ENCODE data around the gene ILF3. TPM values are rescaled to one million over a fixed set of nuclear protein-coding genes. Genes with fewer than 3 reads are reported as not detected.

Gene ILF3
- polyA plus RNA-seq, 3 donors: 34.4 to 189 (median 48.1) TPM

- TF ChIP-seq CTCF (IDR thresholded peaks at IDR 0.05): no peak
- no peak for DNase-seq
- H3K27me3 Mint-ChIP-seq (ENCODE audit: low read depth in 3 of 3): peaks cover 0 to 3% (median 2%) of the 10 kb centered on the region in 3 donors
- H3K36me3 Mint-ChIP-seq: peaks cover 4 to 7% of the 10 kb centered on the region in 2 donors
- H3K36me3 ChIP-seq (replicated peaks in 1 of 2; ENCODE audit: control insufficient read depth in 1 of 2, insufficient read depth in 2 of 2, low read length in 2 of 2): no peaks in the 10 kb centered on the region
- H3K4me2 ChIP-seq (replicated peaks; ENCODE audit: extremely low read depth, low read length, poor library complexity, severe bottlenecking): no peak overlapping the region
- no peaks in the 10 kb centered on the region for H3K9me3 ChIP-seq (replicated peaks in 1 of 2; ENCODE audit: control insufficient read depth in 1 of 2, insufficient read depth in 1 of 2, low read length in 2 of 2)
- H3K9me3 Mint-ChIP-seq: peaks cover 0 to 2% (median 0%) of the 10 kb centered on the region in 7 donors
- no peaks in the 10 kb centered on the region for H3K27me3 ChIP-seq (ENCODE audit: control insufficient read depth in 2 of 2, insufficient read depth in 2 of 2, low read length in 2 of 2)
- peaks cover 3 to 4% of the 10 kb centered on the region in 2 donors for H3K4me1 ChIP-seq (ENCODE audit: control insufficient read depth in 1 of 2, insufficient read depth in 2 of 2, low read length in 2 of 2)
- no peaks in the 10 kb centered on the region for H4K20me1 ChIP-seq (ENCODE audit: insufficient read depth, low read length)
- WGBS (ENCODE audit: insufficient coverage): 97% methylated on average over 6 of the region's 12 CpGs
- no peak overlapping the region for H3K27ac ChIP-seq (ENCODE audit: low read depth in 1 of 2, low read length in 2 of 2)
- no peak overlapping the region for H3K4me3 Mint-ChIP-seq
- intact Hi-C loops (cut with micrococcal nuclease): no loop called here
- H3K4me1 Mint-ChIP-seq: peaks cover 4% of the 10 kb centered on the region
- H3K9ac ChIP-seq (ENCODE audit: insufficient read depth, low read length, poor library complexity, severe bottlenecking): no peak overlapping the region
- no peak overlapping the region for H2AFZ ChIP-seq (ENCODE audit: insufficient read depth, low read depth, low read length, poor library complexity, severe bottlenecking)
- peak overlapping the region in 1 of 7 donors; percentile 45 for H3K27ac Mint-ChIP-seq
- no peaks in the 10 kb centered on the region for H3K79me2 ChIP-seq (ENCODE audit: insufficient read depth, low read length)
- H3K4me3 ChIP-seq (replicated peaks in 1 of 3; ENCODE audit: low read depth in 2 of 3, low read length in 3 of 3): no peak overlapping the region
These were observed 52.8 kb downstream of the ILF3 start for GRCh38 chr19:10706990-10707389.

- no peak for DNase-seq
- Histone ChIP-seq H3K9ac (ENCODE audit: insufficient read depth, low read length, poor library complexity, severe bottlenecking) (no peak overlapping the region), H3K9me3 (replicated peaks in 1 of 2; ENCODE audit: control insufficient read depth in 1 of 2, insufficient read depth in 1 of 2, low read length in 2 of 2) (no peaks in the 10 kb centered on the region), H3K4me1 (ENCODE audit: control insufficient read depth in 1 of 2, insufficient read depth in 2 of 2, low read length in 2 of 2) (no peaks in the 10 kb centered on the region), H4K20me1 (ENCODE audit: insufficient read depth, low read length) (no peaks in the 10 kb centered on the region), H3K79me2 (ENCODE audit: insufficient read depth, low read length) (no peaks in the 10 kb centered on the region), H2AFZ (ENCODE audit: insufficient read depth, low read depth, low read length, poor library complexity, severe bottlenecking) (no peak overlapping the region), H3K27ac (ENCODE audit: low read depth in 1 of 2, low read length in 2 of 2) (no peak overlapping the region), H3K27me3 (ENCODE audit: control insufficient read depth in 2 of 2, insufficient read depth in 2 of 2, low read length in 2 of 2) (no peaks in the 10 kb centered on the region), H3K36me3 (replicated peaks in 1 of 2; ENCODE audit: control insufficient read depth in 1 of 2, insufficient read depth in 2 of 2, low read length in 2 of 2) (no peaks in the 10 kb centered on the region), H3K4me2 (replicated peaks; ENCODE audit: extremely low read depth, low read length, poor library complexity, severe bottlenecking) (no peak overlapping the region), H3K4me3 (replicated peaks in 1 of 3; ENCODE audit: low read depth in 2 of 3, low read length in 3 of 3) (no peak overlapping the region)
- Mint-ChIP-seq H3K4me1 (no peaks in the 10 kb centered on the region), H3K27me3 (ENCODE audit: low read depth in 3 of 3) (peaks cover 0 to 4% (median 2%) of the 10 kb centered on the region in 3 donors), H3K4me3 (no peak overlapping the region), H3K36me3 (peaks cover 4 to 7% of the 10 kb centered on the region in 2 donors), H3K9me3 (peaks cover 0 to 2% (median 0%) of the 10 kb centered on the region in 7 donors), H3K27ac (peak overlapping the region in 1 of 7 donors; percentile 26)
- WGBS (ENCODE audit: insufficient coverage): 98% methylated on average over 16 of the region's 16 CpGs
- intact Hi-C loops (cut with micrococcal nuclease): no loop called here
- TF ChIP-seq CTCF (IDR thresholded peaks at IDR 0.05): no peak
These were observed 53.3 kb downstream of the ILF3 start for GRCh38 chr19:10707440-10707839.
